ENCODE data around the gene CHD6. TPM values are rescaled to one million over a fixed set of nuclear protein-coding genes. Genes with fewer than 3 reads are reported as not detected.
A peak's percentile ranks its signal among the peaks of the same experiment; 100 is the strongest.

Gene CHD6
- total RNA-seq, 4 donors from 2014 or later: 32.5 to 37.7 (median 35.0) TPM

GRCh38 chr20:41444821-41445220, 173.4 kb downstream of the CHD6 start:
- H3K9me3 ChIP-seq: no peaks in the 10 kb centered on the region
- no peak overlapping the region for H3K4me3 ChIP-seq
- peaks cover 0 to 12% (median 5%) of the 10 kb centered on the region in 4 donors for H3K4me1 ChIP-seq
- peaks cover 41 to 95% (median 72%) of the 10 kb centered on the region in 4 donors for H3K36me3 ChIP-seq
- no peak for DNase-seq (ENCODE audit: extremely low spot score)
- no peak overlapping the region for H3K27ac ChIP-seq (replicated peaks in 1 of 4)
- TF ChIP-seq POLR2A (IDR thresholded peaks at IDR 0.05; ENCODE audit: low read depth) (no peak), POLR2AphosphoS5 (IDR thresholded peaks at IDR 0.05) (no peak), EP300 (IDR thresholded peaks at IDR 0.05) (no peak), CTCF (IDR thresholded peaks at IDR 0.05) (no peak)
- H3K27me3 ChIP-seq: no peaks in the 10 kb centered on the region
- intact Hi-C loops (cut with DNase I): no loop called here

- TF ChIP-seq CTCF (IDR thresholded peaks at IDR 0.05) (no peak), POLR2AphosphoS5 (IDR thresholded peaks at IDR 0.05) (no peak), EP300 (IDR thresholded peaks at IDR 0.05) (no peak), POLR2A (IDR thresholded peaks at IDR 0.05; ENCODE audit: low read depth) (no peak)
- Histone ChIP-seq H3K4me3 (no peak overlapping the region), H3K4me1 (peaks cover 0 to 12% (median 5%) of the 10 kb centered on the region in 4 donors), H3K27me3 (no peaks in the 10 kb centered on the region), H3K27ac (replicated peaks in 1 of 4) (no peak overlapping the region), H3K9me3 (no peaks in the 10 kb centered on the region), H3K36me3 (peaks cover 48 to 95% (median 79%) of the 10 kb centered on the region in 4 donors)
- intact Hi-C loops (cut with DNase I): no loop called here
- no peak for DNase-seq (ENCODE audit: extremely low spot score)
Measured at GRCh38 chr20:41443691-41444090, 174.5 kb downstream of the CHD6 start.

- peak overlapping the region in 1 of 4 donors; percentile 23 for H3K27ac ChIP-seq (replicated peaks in 1 of 4)
- intact Hi-C loops (cut with DNase I): no loop called here
- 51% methylated on average over 3 of the region's 3 CpGs for WGBS
Measured at GRCh38 chr20:41440882-41441281, 177.3 kb downstream of the CHD6 start.

GRCh38 chr20:41437836-41438235, 180.3 kb downstream of the CHD6 start:
- Histone ChIP-seq H3K36me3 (peaks cover 22 to 92% (median 64%) of the 10 kb centered on the region in 4 donors), H3K27ac (replicated peaks in 1 of 4) (no peak overlapping the region), H3K9me3 (no peaks in the 10 kb centered on the region), H3K4me1 (peaks cover 0 to 12% (median 5%) of the 10 kb centered on the region in 4 donors), H3K4me3 (no peak overlapping the region), H3K27me3 (no peaks in the 10 kb centered on the region)
- DNase-seq (ENCODE audit: extremely low spot score): no peak
- TF ChIP-seq POLR2A (IDR thresholded peaks at IDR 0.05; ENCODE audit: low read depth): no peak
- no peak for TF ChIP-seq POLR2AphosphoS5 (IDR thresholded peaks at IDR 0.05)
- no peak for TF ChIP-seq EP300 (IDR thresholded peaks at IDR 0.05)
- TF ChIP-seq CTCF (IDR thresholded peaks at IDR 0.05): no peak
- 88% methylated on average over 2 of the region's 2 CpGs for WGBS
- intact Hi-C loops (cut with DNase I): no loop called here

More at GRCh38 chr20:41440882-41441281, 177.3 kb downstream of the CHD6 start:
- no peaks in the 10 kb centered on the region for H3K27me3 ChIP-seq
- DNase-seq (ENCODE audit: extremely low spot score): no peak
- peaks cover 0 to 12% (median 5%) of the 10 kb centered on the region in 4 donors for H3K4me1 ChIP-seq
- H3K36me3 ChIP-seq: peaks cover 31 to 95% (median 76%) of the 10 kb centered on the region in 4 donors
- H3K4me3 ChIP-seq: no peak overlapping the region
- H3K9me3 ChIP-seq: no peaks in the 10 kb centered on the region
- TF ChIP-seq POLR2A (IDR thresholded peaks at IDR 0.05; ENCODE audit: low read depth) (no peak), POLR2AphosphoS5 (IDR thresholded peaks at IDR 0.05) (no peak), EP300 (IDR thresholded peaks at IDR 0.05) (no peak), CTCF (IDR thresholded peaks at IDR 0.05) (no peak)

GRCh38 chr20:41436679-41437078, 181.5 kb downstream of the CHD6 start:
- Histone ChIP-seq H3K9me3 (no peaks in the 10 kb centered on the region), H3K27ac (replicated peaks in 1 of 4) (no peak overlapping the region), H3K27me3 (no peaks in the 10 kb centered on the region), H3K4me1 (peaks cover 0 to 16% (median 6%) of the 10 kb centered on the region in 4 donors), H3K36me3 (peaks cover 22 to 81% (median 54%) of the 10 kb centered on the region in 4 donors), H3K4me3 (no peak overlapping the region)
- intact Hi-C loops (cut with DNase I): no loop called here
- no peak for DNase-seq (ENCODE audit: extremely low spot score)
- TF ChIP-seq EP300 (IDR thresholded peaks at IDR 0.05) (no peak), CTCF (IDR thresholded peaks at IDR 0.05) (no peak), POLR2AphosphoS5 (IDR thresholded peaks at IDR 0.05) (no peak), POLR2A (IDR thresholded peaks at IDR 0.05; ENCODE audit: low read depth) (no peak)
- 83% methylated on average over 4 of the region's 4 CpGs for WGBS

Data from esophagus muscularis mucosa (tissue), 4 donors.